IPS-18a (cell line): Measurements from ENCODE around the gene NOB1.
"Not testable (repeated sequence)": the region's sequence is repeated elsewhere in the genome, so short reads cannot be mapped to it uniquely, and the experiment has no call there.

Experiments
- H3K27ac ChIP-seq: one replicate; pipeline ENCODE4 v1.5.1; 2013; ENCODE audit warnings: low read length
- H3K27me3 ChIP-seq: one replicate; pipeline ENCODE4 v1.6.1; 2013; ENCODE audit warnings: mild to moderate bottlenecking, low read length; ENCODE audit not compliant: control insufficient read depth, insufficient read depth
- H3K36me3 ChIP-seq: one replicate; pipeline ENCODE4 v1.6.1; 2013; ENCODE audit warnings: low read depth, low read length; ENCODE audit not compliant: control insufficient read depth
- H3K4me1 ChIP-seq: one replicate; pipeline ENCODE4 v1.6.1; 2013; ENCODE audit warnings: low read depth, low read length; ENCODE audit not compliant: control insufficient read depth
- H3K4me3 ChIP-seq: one replicate; pipeline ENCODE4 v1.5.1; 2013; ENCODE audit warnings: low read length
- H3K9ac ChIP-seq: one replicate; pipeline ENCODE4 v1.6.1; 2013; ENCODE audit warnings: mild to moderate bottlenecking, low read length, moderate library complexity
- H3K9me3 ChIP-seq: one replicate; pipeline ENCODE4 v1.6.1; 2013; ENCODE audit warnings: low read depth, low read length; ENCODE audit not compliant: control insufficient read depth

NOB1 gene

DNA sequence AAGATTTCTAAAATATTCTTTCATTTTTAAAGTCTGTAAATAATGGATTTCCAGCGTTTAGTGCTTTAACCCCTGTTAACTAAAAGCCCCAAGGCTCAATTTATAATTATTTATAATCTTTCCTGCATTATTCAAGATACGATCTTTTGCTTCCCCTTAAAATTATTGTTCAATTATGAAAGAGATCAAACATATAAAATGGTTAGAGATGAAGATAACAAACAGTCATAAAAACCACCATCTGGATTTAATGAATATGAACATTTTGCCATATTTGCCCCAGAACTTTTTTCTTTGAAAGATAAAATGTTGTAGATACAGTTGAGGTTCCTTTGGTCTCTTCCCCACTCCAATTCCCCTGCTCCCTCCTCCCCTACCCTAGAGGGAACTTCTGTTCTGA lies 25.0 kb upstream of the NOB1 start:
- no peaks in the 10 kb centered on the region for H3K9me3 ChIP-seq
- no peaks in the 10 kb centered on the region for H3K4me1 ChIP-seq
- H3K4me3 ChIP-seq = no peak overlapping the region
- H3K36me3 ChIP-seq = no peaks in the 10 kb centered on the region
- no peak overlapping the region for H3K9ac ChIP-seq
- H3K27me3 ChIP-seq = no peaks in the 10 kb centered on the region
- no peak overlapping the region for H3K27ac ChIP-seq

DNA sequence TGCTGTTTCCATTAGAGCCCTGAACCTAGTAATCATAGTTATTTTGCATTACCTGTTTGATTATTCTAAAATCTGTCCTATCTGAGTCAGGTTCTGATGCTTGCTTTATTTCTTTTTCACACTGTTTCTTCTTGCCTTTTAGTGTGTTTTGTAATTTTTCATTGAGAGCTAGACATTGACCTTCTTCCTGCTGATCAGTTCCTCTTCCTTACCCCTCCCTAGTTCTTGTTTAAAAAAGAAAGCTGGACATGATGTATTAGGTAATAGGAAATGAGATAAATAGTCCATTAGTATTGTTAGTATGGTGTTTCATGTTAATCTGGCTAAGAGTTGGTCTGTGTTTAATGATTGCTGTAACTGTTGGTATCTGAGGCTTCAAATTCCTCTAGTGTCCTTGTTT lies 20.8 kb upstream of the NOB1 start:
- no peak overlapping the region for H3K4me3 ChIP-seq
- H3K27me3 ChIP-seq = no peaks in the 10 kb centered on the region
- no peak overlapping the region for H3K27ac ChIP-seq
- H3K4me1 ChIP-seq = no peaks in the 10 kb centered on the region
- H3K9ac ChIP-seq = no peak overlapping the region
- no peaks in the 10 kb centered on the region for H3K9me3 ChIP-seq
- no peaks in the 10 kb centered on the region for H3K36me3 ChIP-seq

DNA sequence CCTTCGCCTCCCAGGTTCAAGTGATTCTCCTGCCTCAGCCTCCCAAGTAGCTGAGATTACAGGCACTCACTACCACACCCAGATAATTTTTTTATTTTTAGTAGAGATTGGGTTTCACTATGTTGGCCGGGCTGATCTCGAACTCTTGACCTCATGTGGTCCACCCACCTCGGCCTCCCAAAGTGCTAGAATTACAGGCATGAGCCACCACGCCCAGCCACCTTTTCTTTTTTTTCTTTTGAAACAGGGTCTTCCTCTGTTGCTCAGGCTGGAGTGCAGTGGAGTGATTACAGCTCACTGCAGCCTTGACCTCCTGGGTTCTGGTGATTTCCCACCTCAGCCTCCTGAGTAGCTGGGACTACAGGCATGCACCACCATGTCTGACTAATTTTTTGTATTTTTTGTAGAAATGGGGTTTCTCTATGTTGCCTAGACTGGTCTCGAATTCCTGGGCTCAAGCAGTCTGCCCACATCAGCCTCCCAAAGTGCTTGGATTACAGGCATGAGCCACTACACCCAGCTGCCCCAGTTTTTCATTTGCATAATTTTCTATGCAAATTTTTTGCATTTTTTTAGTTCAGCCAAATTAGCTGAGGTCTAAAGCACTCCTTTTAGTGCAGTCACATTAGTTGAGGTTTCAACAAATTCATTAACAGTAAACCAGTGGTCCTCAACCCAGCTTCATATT lies 18.7 kb upstream of the NOB1 start:
- Histone ChIP-seq H3K4me1 (no peaks in the 10 kb centered on the region), H3K9ac (no peak overlapping the region), H3K9me3 (no peaks in the 10 kb centered on the region), H3K4me3 (no peak overlapping the region), H3K36me3 (no peaks in the 10 kb centered on the region), H3K27me3 (no peaks in the 10 kb centered on the region), H3K27ac (no peak overlapping the region)

DNA sequence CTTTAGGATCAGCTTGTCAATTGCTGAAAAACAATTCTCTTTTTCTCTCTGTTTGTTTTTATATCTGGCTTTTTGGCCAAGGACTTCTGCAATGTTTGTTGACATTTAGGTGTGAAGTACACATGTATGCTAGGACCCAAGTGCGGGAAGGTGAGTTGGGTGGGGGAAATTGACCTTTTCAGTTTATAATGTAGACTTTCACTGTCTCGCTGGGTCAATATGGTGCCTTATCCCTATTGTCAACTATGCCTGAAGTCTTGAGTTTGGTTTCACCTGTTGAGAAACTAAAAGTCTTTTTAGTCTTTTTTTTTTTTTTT lies 16.9 kb upstream of the NOB1 start:
- Histone ChIP-seq H3K27me3 (no peaks in the 10 kb centered on the region), H3K27ac (no peak overlapping the region), H3K36me3 (no peaks in the 10 kb centered on the region), H3K9ac (no peak overlapping the region), H3K9me3 (no peaks in the 10 kb centered on the region), H3K4me3 (no peak overlapping the region), H3K4me1 (no peaks in the 10 kb centered on the region)

DNA sequence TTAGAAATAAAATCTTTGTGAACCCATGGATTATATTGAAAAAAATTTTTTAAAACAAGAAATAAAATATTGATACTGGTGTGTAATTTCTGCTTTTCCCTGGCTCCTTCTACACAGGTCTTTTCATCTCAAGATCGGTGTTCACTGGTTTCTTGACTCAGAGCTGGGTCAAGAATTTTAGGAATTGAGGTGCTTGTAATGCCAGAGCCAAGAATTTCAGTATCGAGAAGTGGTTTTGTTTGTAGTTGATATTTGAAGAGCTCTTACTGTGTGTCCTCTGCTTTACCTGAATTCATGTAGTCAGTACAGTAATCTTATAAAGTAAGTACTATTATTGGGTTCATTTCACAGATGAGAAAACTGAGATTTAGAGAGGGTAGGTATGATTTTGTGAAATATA lies 14.7 kb upstream of the NOB1 start:
- H3K9me3 ChIP-seq = no peaks in the 10 kb centered on the region
- H3K27ac ChIP-seq = no peak overlapping the region
- H3K4me3 ChIP-seq = no peak overlapping the region
- H3K27me3 ChIP-seq = no peaks in the 10 kb centered on the region
- no peak overlapping the region for H3K9ac ChIP-seq
- H3K36me3 ChIP-seq = no peaks in the 10 kb centered on the region
- no peaks in the 10 kb centered on the region for H3K4me1 ChIP-seq

DNA sequence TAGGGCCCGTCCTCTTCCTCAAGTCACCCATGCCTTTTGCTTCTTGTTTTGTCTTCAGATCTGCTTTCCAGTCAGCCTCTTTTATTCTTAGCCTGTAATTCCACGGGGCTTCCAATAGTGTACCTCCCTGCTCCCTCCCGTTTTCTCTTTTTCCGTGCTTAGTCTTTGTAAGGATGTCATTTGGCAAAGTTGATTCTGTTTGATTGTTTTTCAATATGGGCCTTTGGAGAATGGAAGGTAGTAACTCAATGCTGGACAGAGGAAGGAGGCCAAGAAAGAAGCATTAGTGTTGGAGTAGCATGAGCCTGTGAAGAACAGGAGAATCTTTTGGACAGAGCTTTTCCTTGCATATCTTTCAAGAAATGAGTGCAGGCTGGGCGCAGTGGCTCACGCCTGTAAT lies 13.9 kb upstream of the NOB1 start:
- H3K9ac ChIP-seq = no peak overlapping the region
- H3K27ac ChIP-seq = no peak overlapping the region
- no peak overlapping the region for H3K4me3 ChIP-seq
- no peaks in the 10 kb centered on the region for H3K36me3 ChIP-seq
- H3K9me3 ChIP-seq = no peaks in the 10 kb centered on the region
- H3K4me1 ChIP-seq = no peaks in the 10 kb centered on the region
- H3K27me3 ChIP-seq = no peaks in the 10 kb centered on the region

DNA sequence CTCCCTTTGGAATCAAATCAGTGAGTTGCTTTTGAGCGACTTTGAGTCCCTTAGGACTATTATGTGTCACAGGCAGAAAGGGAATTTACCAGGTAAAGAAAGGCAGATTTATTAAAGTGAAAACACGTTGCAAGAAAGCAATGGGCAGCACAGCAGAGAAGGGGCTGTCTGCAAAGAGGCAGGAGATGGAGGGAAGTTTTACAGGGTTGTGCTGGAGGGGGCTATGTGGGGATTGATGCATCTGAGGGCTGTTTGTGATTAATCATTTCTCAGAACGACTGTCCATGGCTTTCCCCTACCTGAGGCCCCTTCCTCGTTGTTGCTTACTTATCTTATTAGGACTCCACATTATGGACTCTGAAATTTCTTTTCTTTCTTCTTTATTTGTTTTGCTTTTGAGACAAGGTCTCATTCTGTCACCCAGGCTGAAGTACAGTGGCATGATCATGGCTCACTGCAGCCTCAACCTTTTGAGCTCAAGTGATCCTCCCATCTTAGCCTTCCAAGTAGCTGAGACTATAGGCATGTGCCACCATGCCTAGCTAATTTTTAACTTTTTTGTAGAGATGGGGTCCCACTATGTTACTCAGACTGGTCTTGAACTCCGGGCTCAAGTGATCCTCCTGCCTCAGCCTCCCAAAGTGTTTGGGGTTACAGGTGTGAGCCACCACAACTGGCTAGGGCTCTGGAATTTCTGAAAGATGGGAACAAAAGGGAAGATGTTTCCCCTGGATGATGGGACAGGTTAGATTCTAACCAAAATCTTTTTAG lies 12.9 kb upstream of the NOB1 start:
- no peak overlapping the region for H3K9ac ChIP-seq

DNA sequence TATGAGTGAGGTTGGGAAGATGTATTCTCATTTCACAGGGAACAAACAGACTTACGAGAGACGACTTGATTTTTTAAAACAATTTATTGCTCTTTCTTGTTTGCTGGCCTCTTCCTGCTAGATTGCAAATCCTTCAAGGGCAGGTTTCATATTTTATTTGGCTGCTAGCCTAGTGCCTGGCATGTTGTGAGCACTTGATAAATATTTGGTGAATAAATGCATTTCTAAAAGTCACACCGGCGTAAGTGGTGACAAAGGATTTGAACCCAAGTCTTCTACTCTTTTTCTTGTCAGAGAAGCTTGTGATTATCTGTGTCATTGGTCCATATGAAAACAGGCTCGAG lies 8.8 kb upstream of the NOB1 start:
- Histone ChIP-seq H3K27me3 (no peaks in the 10 kb centered on the region), H3K4me1 (peaks cover 7% of the 10 kb centered on the region), H3K9me3 (no peaks in the 10 kb centered on the region), H3K9ac (no peak overlapping the region), H3K4me3 (peak overlapping the region; percentile 96), H3K36me3 (no peaks in the 10 kb centered on the region), H3K27ac (no peak overlapping the region)

More for the DNA sequence above, 12.9 kb upstream of the NOB1 start:
- H3K27me3 ChIP-seq = no peaks in the 10 kb centered on the region
- no peak overlapping the region for H3K27ac ChIP-seq
- no peaks in the 10 kb centered on the region for H3K9me3 ChIP-seq
- H3K4me1 ChIP-seq = peaks cover 4% of the 10 kb centered on the region
- no peaks in the 10 kb centered on the region for H3K36me3 ChIP-seq
- H3K4me3 ChIP-seq = no peak overlapping the region

DNA sequence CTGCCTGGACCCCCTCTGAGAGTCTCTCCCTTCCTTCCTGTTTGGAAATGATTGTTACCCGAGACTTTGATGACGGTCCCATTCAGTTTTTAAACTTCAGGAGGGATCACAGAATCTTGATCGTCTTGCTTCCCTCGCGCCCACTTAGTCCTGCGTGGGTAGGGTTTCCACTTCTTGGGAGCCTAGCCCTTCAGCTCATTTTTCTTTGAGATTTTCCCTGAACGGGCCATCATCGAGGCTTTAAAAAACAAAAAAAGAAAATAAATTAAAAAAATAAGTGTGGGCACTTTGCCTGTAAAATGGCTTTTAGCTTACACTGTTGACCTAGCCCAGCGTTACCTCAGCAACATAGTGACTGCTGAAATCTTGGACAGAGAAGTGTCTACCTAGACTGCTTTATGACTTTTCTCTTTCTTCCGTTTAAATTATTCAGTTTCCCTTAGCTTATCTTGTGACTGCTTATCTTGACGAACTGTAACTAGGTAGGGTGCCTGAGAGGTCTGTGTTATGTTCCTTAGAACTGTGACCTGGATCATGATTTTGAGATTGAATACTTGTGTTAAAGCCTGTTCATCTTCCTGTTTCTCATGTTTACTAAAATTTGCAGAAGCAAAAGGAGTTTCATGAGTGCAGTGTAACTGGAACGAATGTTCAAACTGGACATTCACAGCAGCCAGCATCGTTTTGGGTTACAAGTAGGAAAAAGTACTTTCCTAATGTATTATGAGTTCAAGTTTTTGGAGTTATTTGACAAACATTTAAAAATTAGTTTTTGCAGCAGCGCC lies 8.3 kb upstream of the NOB1 start:
- no peaks in the 10 kb centered on the region for H3K27me3 ChIP-seq
- H3K4me3 ChIP-seq = peak overlapping the region; percentile 96
- H3K9ac ChIP-seq = peak overlapping the region; percentile 87
- H3K36me3 ChIP-seq = no peaks in the 10 kb centered on the region
- peak overlapping the region; percentile 69 for H3K27ac ChIP-seq
- no peaks in the 10 kb centered on the region for H3K9me3 ChIP-seq
- H3K4me1 ChIP-seq = peaks cover 7% of the 10 kb centered on the region

DNA sequence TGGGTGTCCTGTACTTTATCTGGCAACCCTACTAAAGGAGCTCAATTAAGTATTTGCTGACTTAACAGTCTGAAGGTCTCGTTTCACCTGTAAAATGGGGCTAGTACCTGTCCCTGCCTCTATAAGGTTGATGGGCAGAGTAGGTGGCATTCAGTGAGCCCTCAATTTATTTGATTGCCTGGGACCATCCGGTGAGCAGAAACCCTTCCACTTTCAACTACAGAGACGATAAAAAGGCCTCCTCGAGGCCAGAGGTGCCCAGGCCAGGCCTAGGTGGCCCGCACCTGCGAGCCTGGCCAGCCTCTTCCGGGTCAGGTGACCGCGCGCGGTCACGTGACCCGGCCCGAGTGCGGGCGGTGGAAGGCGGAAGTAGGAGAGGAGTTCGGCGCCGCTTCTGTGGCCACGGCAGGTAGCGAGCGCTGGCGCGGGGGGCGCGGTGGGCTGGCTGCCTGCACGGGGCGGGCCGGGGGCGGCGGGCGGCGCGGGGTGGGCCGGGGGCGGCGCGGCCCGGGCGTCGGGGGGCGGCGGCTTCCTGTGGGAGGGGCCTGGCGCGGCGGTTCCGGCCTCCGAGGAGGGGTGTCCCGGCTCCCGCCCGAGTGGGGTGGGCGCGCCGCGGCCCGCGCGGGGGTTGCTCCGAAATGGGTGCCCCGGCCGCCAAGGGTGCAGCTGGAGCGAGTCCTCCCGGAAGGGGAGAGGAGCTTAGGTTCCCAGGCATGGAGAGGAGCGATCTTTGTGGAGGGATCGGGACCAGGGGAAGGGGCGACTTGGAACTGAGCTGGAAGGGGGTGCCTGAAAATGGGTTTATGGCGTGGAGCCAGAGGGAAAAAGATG lies 7.5 kb upstream of the NOB1 start, which contains the start of gene WWP2:
Gene WWP2 (plus strand): TSS at position 350 of the 831 bp plus-strand sequence. CDS start 24,679 bp downstream, outside the sequence.
- Histone ChIP-seq H3K4me3 (peak within 1 kb of the TSS; percentile 96), H3K4me1 (peaks cover 7% of the 10 kb centered on the region), H3K27me3 (no peaks in the 10 kb centered on the region), H3K9ac (peak within 1 kb of the TSS; percentile 87), H3K36me3 (no peaks in the 10 kb centered on the region), H3K27ac (peak within 1 kb of the TSS; percentile 69), H3K9me3 (no peaks in the 10 kb centered on the region)

DNA sequence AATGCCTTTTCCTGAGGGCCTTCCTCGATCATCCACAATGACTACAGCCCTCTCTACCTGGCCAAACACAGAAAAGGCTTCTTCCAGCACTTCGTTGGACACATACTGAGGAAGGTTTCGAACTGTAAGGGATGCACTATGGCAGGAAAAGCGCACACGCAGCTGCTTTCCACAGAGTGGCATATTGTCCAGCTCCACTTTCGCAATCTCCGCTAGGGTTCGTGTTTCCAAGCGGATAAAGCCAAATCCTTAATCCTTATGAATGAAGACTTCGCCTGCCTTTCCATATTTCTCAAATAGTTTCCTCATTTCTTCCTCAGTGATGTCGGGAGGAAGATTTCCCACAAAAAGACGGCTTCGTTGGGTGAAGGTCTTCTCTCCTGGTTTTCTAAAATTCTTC lies 2.6 kb upstream of the NOB1 start:
- not testable (repeated sequence) for H3K9me3 ChIP-seq, H3K9ac ChIP-seq, H3K27ac ChIP-seq, H3K36me3 ChIP-seq, H3K4me3 ChIP-seq, H3K4me1 ChIP-seq, H3K27me3 ChIP-seq
